Upper lobe of right lung (tissue), 1 donor: ENCODE measurements around the gene NTHL1. TPM values are rescaled to one million over a fixed set of nuclear protein-coding genes. Genes with fewer than 3 reads are reported as not detected.

Experiments used
- ATAC-seq: fragments of 200-7000 bp; cut with Tn5 transposase; one replicate; pipeline ENCODE4 v1.9.1; 2020; ENCODE audit warnings: mild to moderate bottlenecking, moderate library complexity
- DNase-seq: peaks from one replicate; pipeline ENCODE4 v3.0.0-alpha.2; 2020
- H3K27ac ChIP-seq: fragments of 200-600 bp; one replicate; pipeline ENCODE4 v1.8.0; 2022
- H3K27me3 ChIP-seq: fragments of 200-600 bp; one replicate; pipeline ENCODE4 v1.8.0; 2022; ENCODE audit warnings: mild to moderate bottlenecking
- H3K36me3 ChIP-seq: fragments of 200-600 bp; one replicate; pipeline ENCODE4 v1.8.0; 2022
- H3K4me1 ChIP-seq: fragments of 200-600 bp; one replicate; pipeline ENCODE4 v1.8.0; 2022
- H3K4me3 ChIP-seq: fragments of 200-600 bp; one replicate; pipeline ENCODE4 v1.8.0; 2022; ENCODE audit warnings: mild to moderate bottlenecking
- H3K9me3 ChIP-seq: fragments of 200-600 bp; one replicate; pipeline ENCODE4 v1.8.0; 2022
- intact Hi-C: fragments of 100-400 bp; cut with DNase I; formaldehyde crosslinking; loops from one replicate; pipeline ENCODE4 v1.11.0; 2022
- total RNA-seq: library from RNA; stranded (reverse); fragmentation: NEBNext Ultra II Directional; extraction: Animal tissue kit (Norgen Biotek cat#: 25700); gene quantifications from one replicate; pipeline ENCODE4 v1.2.1, GENCODE V29; 2021
- TF ChIP-seq, protein P1 (sequence below): fragments of 200-600 bp; IDR thresholded peaks from one replicate; pipeline ENCODE4 v1.8.0; 2022; ENCODE audit warnings: antibody characterized with exemption
- donor health status: DM: no; HTN: yes; CAD: no; lungs with severe emphysema.

NTHL1 gene
- total RNA-seq, 1 donor from 2014 or later = 26.4 TPM

DNA sequence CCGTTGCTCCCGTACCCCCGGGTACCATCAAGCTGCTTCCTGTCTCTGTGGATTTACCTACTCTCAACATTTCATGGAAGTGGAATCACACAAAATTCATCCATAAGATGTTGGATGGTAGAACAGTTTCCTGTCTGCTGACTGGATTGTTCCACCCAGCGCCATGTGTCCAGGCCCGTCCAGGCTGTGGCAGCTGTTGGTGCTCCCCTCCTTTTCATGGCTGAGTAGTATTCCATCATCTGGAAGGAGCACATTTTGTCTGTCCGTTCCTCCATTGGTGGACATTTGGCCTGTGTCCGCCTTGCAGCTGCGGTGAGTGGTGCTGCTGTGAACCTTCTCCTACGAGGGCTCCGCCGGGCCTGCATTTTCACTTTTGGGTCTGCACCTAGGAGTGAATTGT, 18.5 kb upstream of the NTHL1 start:
- TF ChIP-seq, protein P1, sequence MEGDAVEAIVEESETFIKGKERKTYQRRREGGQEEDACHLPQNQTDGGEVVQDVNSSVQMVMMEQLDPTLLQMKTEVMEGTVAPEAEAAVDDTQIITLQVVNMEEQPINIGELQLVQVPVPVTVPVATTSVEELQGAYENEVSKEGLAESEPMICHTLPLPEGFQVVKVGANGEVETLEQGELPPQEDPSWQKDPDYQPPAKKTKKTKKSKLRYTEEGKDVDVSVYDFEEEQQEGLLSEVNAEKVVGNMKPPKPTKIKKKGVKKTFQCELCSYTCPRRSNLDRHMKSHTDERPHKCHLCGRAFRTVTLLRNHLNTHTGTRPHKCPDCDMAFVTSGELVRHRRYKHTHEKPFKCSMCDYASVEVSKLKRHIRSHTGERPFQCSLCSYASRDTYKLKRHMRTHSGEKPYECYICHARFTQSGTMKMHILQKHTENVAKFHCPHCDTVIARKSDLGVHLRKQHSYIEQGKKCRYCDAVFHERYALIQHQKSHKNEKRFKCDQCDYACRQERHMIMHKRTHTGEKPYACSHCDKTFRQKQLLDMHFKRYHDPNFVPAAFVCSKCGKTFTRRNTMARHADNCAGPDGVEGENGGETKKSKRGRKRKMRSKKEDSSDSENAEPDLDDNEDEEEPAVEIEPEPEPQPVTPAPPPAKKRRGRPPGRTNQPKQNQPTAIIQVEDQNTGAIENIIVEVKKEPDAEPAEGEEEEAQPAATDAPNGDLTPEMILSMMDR = no peak
- H3K9me3 ChIP-seq = no peaks in the 10 kb centered on the region
- intact Hi-C loops = no loop called here
- no peaks in the 10 kb centered on the region for H3K4me1 ChIP-seq
- no peak for DNase-seq
- H3K27ac ChIP-seq = no peak overlapping the region
- H3K27me3 ChIP-seq = no peaks in the 10 kb centered on the region
- peaks cover 65% of the 10 kb centered on the region for H3K36me3 ChIP-seq
- no peak overlapping the region for H3K4me3 ChIP-seq
- no peak for ATAC-seq

DNA sequence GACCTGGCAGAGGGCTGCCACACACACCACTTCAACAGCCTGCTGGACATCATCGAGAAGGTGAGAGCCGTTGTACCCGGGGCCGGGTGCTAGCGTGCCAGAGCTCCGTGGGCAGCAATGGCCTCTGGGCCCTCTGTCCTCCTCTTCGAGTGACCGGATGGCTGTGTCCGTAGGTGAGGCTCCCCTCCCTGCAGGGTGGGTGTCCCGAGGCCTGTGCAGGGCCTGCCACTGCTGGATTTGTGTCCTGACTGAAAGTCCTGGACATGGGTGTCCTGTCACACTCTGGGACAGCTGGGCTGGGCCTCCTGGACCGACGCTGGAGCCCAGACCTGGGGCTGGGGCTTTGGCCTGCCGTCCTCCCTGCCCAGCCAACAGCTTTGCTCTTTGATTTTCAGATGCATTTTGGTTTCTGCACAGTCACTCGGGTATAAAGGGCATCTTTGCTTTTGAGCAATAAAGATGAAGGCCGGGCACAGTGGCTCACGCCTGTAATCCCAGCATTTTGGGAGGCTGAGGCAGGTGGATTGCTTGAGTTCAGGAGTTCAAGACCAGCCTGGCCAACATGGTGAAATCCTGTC, 16.8 kb upstream of the NTHL1 start:
- DNase-seq = no peak
- no peaks in the 10 kb centered on the region for H3K27me3 ChIP-seq
- no peak overlapping the region for H3K4me3 ChIP-seq
- H3K36me3 ChIP-seq = peaks cover 67% of the 10 kb centered on the region
- no peak overlapping the region for H3K27ac ChIP-seq
- ATAC-seq = no peak
- no peaks in the 10 kb centered on the region for H3K4me1 ChIP-seq
- H3K9me3 ChIP-seq = no peaks in the 10 kb centered on the region
- TF ChIP-seq, protein P1 = no peak
- intact Hi-C loops = no loop called here

DNA sequence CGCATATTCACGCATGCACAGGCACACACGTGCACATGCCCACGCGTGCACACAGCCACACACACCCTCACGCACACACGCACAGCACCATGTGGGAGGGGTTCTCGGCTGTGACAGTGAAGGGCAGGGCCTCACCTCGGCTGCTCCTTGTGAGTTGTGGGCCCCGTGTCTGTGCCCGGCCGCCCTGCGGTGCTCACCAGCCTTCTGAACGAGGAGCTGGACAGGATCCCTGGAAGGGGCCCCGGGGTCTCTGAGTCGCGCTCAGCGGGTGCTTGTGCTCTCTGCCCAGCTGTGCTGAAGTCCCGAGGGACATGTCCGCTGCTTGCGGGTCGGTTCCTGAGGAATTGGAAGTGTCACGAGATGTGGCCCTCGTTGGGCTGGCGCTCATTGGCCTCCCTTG, 16.2 kb upstream of the NTHL1 start:
- Histone ChIP-seq H3K27me3 (no peaks in the 10 kb centered on the region), H3K4me3 (no peak overlapping the region), H3K4me1 (no peaks in the 10 kb centered on the region), H3K36me3 (peaks cover 67% of the 10 kb centered on the region), H3K27ac (no peak overlapping the region), H3K9me3 (no peaks in the 10 kb centered on the region)
- DNase-seq (no peak), ATAC-seq (no peak)
- intact Hi-C loops = no loop called here
- TF ChIP-seq, protein P1 = no peak

DNA sequence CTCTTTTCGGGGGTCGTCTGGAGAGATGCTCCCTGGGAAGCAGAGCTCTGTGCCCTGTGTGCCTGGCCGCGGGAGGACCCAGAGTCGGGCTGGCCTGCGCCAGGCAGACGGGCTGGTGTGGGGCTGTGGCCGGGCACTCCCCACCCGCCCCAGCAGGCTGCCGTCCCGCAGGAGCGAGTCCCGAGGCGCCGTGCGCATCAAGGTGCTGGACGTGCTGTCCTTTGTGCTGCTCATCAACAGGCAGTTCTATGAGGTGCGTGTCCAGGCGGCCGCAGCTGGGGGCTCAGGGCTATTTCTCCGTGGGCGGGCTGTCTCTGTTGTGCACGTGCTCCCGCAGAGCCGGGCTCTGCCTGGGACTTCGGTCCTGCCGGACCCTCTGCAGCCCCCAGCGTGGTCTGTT, 15.2 kb upstream of the NTHL1 start:
- peaks cover 59% of the 10 kb centered on the region for H3K36me3 ChIP-seq

DNA sequence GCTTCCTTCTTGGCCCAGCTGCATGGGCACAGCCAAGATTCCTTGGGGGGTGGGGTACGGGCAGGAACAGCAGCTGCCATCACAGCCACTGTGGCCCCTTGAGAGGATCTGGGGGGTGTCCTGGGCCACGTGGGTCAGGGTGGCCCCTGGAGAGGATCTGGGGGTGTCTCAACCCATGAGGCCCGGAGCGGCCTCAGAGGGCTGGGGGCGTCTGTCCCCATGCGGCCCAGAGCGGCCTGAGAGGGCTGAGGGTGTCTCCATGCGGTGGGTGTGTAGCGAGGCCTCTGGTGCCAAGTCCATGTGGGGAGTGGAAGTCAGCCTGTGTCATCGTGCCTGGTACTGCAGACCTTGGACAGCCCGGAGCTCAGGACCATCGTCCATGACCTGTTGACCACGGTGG, 13.9 kb upstream of the NTHL1 start:
- Histone ChIP-seq H3K27ac (no peak overlapping the region), H3K27me3 (no peaks in the 10 kb centered on the region), H3K36me3 (peaks cover 60% of the 10 kb centered on the region), H3K9me3 (no peaks in the 10 kb centered on the region), H3K4me1 (no peaks in the 10 kb centered on the region), H3K4me3 (no peak overlapping the region)
- DNase-seq (no peak), ATAC-seq (no peak)
- intact Hi-C loops = no loop called here
- TF ChIP-seq, protein P1 = no peak

More for the DNA sequence above, 15.2 kb upstream of the NTHL1 start:
- no peak overlapping the region for H3K4me3 ChIP-seq
- H3K9me3 ChIP-seq = no peaks in the 10 kb centered on the region
- ATAC-seq (no peak), DNase-seq (no peak)
- intact Hi-C loops = no loop called here
- TF ChIP-seq, protein P1 = no peak
- no peaks in the 10 kb centered on the region for H3K4me1 ChIP-seq
- no peaks in the 10 kb centered on the region for H3K27me3 ChIP-seq
- no peak overlapping the region for H3K27ac ChIP-seq

DNA sequence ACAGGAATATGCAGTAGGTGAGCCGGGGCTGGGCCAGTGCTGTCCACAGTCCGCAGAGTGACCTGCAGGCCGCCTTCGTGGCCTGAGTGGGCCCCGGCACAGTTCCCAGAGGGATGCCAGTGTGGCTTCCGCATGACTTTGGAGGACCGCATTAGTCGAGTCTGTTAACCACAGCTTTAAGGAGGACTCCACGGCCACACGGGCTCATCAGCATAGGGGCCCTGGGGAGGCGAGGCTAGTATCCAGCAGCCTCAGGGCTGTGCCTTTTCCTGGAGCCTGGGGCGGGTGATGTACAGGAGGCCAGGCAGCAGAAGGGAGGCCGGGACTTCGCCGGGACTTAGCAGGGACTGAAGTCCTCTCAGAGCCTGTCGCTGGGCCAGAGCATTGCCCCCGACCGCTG, 13.4 kb upstream of the NTHL1 start:
- intact Hi-C loops = no loop called here
- Histone ChIP-seq H3K27me3 (no peaks in the 10 kb centered on the region), H3K9me3 (no peaks in the 10 kb centered on the region), H3K36me3 (peaks cover 60% of the 10 kb centered on the region), H3K27ac (no peak overlapping the region), H3K4me3 (no peak overlapping the region), H3K4me1 (no peaks in the 10 kb centered on the region)
- DNase-seq = no peak
- ATAC-seq = no peak
- TF ChIP-seq, protein P1 = no peak
